GM19397 (cell line): ENCODE measurements around the gene LRIG1.

Source experiments
- ATAC-seq: cut with Tn5 transposase; IDR thresholded peaks from one replicate; pipeline ENCODE4 v1.9.1; 2021; ENCODE audit warnings: mild to moderate bottlenecking, moderate library complexity; ENCODE audit not compliant: unreplicated experiment

The LRIG1 gene

DNA sequence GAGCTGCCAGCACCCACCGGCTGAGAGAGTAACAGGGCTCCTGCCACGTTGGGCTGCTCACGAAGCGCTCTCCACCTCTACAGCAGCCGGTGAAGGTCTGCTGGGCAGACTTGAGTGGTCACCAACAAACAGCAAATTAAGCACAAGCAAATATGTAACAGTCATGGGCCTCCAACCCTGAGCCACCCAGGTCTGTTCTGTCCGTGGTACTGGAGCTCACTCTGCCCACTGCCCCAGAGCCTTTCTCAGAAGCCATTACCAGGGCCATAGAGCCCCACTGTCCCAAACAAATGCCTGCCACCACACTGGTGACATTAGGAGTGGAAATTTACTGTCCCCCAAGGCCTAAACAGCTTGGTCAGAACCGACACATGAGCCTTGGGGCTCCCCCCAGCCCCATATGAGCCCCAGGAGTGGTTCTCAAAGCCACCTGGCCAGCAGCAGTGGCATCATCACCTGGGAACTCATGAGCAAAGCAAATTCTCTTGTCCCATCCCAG, 56.6 kb downstream of the LRIG1 start:
- no peak for ATAC-seq

DNA sequence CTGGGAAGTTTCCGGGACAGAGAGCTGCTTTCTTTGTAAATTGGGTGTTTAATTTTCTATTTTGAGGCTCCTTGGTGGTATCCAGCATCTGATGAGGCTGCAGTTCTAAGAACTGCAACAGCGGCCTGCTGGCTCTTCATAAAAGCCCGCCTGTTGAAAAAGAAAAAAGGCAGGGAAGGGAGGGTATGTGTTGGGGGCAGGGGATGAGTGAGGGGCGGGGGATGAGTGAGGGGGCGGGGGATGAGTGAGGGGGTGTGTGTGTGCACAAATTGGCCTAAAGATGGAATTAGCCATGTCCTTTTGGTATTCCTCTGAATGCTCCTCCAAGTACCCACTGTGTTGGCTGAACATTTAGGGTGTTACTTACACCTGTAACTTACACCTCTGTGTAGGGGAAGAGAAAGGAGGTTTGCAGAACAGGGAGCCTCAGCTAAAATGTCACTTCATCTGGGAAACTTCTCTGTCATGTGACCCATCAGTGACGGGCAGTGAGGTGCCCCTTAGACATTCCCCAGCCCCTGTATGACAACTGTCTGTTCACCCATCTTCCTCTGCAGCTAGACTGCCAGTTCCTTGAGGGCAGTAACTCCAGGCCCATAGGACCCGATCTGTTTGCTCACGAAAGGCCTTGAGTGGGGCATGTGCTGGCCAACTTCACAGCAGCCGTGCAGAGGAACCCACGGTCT, 57.6 kb downstream of the LRIG1 start:
- no peak for ATAC-seq

DNA sequence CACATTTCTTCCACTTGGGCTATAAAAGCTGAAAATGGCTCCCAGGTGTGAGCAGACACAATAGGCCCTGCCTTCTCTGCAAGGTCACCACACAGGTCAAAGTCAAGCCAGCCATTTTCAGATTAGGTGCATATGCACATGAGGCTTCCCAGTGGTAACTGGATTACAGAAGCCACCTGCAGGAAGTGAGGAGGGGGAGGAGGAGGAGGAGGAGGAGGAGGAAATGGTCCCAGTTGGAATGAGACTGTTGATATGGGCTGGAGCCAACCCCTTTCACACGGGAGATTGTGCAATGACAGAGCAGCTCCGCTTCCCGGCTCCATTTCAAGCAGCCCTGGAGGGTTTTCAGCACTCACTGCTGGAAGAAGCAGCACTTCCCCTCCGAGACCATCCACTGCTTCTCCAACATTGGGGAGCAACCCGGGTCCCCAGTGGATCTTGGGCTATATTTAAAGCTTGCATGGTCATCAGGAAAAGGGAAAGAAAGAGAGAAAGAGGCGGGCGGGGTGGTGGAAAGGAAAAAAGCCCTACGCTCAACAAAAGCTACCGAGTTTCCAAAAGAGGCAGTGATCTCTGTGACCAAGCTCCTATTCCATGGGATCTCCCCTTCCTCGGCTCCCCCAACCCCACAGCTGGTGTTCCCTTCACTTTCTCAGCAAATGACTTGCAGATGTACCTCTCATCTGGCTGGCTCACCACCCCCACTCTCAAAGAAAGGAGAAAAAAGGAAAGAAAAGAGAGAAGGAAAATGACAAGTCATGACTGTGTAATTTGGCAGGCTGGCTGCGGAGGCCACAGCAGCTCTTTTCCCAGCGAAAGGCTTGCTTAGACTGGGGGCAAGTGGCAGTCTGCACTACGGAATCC, 58.3 kb downstream of the LRIG1 start:
- ATAC-seq: no peak

DNA sequence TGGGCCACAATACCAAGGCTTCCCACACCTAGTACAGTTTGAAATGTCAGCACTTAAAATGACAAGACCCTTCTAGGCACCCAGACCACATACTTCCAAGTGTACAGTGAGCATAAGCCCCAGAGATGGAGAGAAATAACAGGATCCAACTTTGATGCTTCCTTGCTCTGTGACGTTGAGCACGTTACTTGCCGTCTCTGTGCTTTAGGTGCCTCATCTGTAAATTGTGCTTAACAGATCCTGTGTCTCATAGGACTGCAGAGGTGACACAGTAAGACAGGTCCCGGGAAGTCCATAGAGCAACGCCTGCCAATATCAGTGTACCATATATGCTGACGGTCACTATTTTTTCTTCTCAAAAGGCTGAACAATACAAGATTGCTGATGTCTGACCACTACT, 59.1 kb downstream of the LRIG1 start:
- ATAC-seq: no peak

DNA sequence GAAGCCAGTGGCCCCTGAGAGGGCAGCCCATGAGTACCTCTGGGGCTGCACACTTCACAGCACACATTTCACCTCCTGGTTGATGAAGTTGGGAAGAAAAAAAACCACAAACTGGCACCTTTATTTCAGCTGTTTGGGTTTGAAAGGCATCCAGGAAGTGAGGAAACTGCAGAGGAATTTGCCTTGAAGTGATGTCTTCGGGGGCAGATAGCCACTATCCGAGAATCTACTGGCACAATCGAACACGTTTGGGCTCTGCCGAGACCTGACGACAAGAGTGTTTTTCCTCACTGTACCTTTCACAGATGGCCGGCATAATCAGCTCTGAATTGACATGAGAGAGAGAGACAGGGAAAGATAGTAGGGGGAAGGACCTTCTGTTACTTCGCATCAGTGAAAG, 59.7 kb downstream of the LRIG1 start:
- no peak for ATAC-seq

DNA sequence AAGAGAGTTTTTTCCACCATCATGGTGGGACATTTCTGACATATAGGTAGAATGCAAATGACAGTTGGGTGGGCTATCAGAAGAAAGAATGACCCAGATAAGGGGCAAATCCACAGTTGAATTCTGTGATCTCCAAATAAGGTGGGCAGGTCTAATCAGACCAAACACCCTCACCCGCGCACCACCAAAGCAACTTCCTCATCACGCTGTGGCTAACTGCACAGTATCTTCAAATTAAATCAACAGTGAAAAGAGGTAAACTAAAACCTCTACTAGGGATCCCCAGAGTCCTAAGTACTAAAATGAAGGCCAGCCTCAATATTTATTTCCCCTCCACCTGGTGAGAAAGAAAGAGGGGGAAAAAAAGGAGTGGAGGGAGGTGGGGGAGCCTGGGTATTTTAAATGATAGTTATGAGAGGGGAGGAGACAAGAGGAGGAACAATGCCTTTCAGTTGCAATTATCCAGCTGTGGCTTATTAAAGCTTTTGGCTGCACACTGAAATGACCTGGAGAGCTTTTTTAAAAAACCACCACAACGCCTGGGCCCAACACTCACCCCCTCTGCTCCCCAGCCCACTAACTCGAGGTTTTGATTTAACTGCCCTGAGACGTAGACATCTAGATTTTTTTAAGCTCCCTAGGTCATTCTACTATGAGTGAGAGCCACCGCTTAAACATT, 61.0 kb downstream of the LRIG1 start:
- ATAC-seq: no peak

DNA sequence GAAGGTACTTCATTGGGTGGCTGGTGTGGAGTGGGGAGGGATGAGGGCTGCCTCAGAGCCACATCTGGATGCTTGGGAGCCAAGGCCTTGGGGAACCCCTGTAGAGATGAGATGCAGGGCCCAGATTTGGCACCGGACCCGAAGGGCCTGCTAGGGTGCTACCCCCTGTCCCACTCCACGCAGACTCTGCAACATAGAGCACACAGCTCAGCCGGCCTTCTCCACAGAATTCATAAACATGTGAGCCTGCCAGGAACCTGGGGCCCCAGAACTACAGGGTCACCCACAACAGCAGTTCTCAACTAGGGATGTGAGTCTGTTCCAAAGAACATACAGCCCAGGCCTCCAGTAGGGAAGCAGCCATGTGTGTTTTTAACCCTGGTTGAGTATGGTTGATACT, 62.8 kb downstream of the LRIG1 start:
- ATAC-seq: no peak

DNA sequence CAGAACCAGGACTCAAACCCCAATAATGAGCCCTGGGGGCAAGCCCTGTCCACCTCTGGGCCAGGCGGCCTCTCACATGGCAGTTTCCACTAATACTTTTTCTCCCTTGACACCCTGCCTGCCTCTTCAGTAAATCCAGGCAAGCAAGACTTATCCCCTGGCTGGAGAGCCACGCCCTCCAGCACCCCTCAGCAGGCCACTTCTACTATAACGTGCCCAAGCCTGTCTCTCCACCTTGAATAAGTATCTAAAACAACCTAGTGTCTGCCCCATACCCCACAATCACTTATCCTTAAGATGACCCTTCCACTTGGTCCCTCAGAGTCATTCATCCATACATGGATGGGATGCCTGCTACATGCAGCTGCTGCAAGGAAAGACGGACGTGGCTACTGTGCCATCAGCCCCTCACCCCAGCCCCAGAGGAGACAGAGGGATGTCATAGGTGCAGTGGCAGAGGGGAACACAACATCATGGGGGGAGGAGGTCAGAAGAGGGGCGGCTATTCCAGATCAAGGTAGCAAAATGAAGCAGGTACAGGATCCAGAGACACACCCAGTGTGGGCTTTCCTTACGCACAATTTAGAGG, 63.4 kb downstream of the LRIG1 start:
- ATAC-seq: no peak

DNA sequence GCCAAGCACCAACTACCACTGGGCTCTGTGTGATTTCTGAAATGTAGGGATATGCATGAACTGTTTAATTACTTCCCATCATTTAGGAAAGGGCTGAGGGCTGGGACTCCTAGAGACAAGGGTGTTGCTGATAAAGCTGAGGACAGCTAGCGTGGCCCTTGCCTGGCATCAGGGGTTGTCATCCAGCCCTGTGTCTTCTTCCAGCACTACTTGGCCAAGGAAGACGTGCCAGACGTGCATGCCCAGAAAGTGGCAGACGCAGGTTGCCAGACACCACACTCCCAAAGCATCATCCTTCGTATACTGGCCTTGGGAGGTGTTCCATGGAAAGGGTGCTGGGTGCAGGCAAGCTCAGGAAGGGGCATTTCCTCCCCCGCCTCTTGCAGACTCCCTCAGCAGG, 64.8 kb downstream of the LRIG1 start:
- ATAC-seq: no peak

DNA sequence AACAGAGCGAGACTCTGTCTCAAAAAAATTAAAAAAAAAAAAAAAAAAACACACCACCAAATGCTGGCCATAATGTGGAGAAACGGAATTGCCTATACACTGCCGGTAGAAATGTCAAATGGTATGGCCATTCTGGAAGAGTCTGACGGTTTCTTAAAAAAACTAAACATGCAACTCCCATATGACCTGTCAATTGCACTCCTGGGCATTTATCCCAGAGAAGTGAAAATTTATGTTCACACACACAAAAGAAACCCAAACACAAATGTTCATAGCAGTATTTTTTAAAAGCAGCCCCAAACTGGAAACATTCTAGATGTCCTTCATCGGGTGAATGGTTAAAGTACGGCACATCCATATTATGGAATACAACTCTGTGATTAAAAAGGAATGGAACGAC, 66.1 kb downstream of the LRIG1 start:
- ATAC-seq: no peak

DNA sequence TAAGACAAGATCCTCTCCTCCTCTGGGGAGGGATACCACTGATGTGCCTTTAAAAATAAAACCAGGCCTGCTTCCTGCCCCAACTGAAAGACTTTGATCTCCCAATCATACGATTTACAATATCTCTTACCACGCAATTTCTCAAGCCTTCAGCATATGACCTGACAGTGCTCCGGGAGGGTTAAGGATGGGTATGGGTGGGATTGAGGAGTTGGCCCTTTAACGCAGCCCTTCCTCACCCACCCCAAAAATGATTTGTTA, 67.4 kb downstream of the LRIG1 start:
- ATAC-seq: no peak

DNA sequence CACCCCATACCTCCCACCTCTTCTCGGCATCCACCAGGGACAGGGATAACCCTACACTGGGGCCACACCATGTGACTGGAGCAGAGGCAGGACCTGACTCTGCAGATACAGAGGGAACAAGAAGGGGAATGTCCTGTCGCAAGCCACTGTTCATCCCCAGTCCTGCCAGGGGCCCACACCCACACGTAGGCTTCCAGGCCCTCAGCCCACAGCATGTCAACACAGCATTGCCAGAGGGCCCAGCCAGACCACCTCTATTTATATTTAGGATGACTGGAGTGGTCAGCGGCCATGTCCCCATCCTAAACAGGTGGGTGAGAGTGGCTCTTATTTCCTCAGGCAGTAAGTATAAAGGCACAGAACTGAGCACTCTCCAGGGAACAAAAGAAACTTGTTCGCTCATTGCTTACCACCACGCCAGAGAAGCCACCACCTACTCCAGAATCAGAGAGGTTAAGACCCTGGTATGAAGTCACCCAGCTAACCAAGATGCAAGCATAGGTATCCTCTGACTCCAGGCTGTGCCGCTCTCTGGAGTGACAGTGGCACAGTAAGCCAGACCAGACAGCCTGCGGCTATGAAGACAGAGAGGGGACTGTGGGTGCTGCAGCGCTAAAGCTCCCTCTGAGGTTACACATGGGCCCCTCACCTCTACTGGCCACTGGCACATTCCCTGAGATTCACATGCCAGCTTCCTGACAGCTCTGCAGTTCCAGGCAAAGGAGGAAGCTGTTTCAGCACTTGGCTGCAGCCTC, 67.9 kb downstream of the LRIG1 start:
- no peak for ATAC-seq

DNA sequence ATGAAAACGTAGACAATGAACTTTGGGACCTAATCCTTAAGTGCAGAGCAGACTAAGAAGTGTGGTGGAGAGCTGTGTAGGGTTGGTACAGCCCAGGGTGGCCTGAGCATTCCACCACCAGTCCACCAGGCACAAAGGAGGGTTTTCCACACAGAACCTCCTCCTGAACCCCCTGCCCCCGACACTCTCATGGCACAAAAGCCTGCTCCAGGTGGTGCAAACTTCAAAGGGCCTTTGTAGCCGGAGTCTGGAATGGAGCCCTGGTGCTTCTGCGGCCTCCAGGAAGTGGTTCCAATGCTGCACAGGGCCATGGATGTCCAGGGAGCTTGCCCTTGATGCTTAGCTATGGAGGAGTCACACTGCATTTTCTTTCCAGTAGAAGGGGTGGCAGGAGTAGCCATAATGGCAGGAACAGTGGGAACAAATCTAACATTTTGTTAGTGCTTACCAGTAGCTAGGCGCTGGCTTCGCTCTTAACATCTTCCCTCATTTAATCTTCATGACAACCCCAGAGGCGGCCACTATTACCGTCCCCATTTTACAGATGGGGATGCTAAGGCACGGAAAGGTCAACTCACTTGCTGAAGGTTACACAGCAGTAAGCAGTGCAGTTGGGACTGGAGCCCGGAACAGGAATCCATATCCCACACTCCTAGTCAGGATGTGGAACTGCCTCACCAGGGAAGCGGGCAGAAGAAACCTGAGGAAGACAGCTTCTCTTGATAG, 68.6 kb downstream of the LRIG1 start:
- ATAC-seq: no peak

DNA sequence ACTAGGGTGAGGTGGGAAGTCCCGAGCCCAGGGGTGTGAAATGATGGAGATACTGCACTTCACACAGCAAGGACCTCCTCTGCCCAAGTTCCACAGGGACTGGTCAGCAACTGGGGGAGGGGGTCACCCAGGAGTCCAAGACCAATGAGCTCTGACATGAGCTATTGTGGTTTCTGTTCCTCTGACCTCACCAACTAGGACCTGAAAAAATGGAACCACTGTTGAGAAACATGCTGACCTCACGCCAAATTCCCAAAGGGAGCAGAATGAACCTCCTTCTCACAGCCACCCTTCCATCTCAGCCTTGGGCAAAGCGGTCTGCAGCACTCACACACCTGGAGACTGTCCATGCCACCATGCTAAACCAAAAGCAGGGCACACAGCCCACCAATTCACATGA, 69.3 kb downstream of the LRIG1 start:
- no peak for ATAC-seq

DNA sequence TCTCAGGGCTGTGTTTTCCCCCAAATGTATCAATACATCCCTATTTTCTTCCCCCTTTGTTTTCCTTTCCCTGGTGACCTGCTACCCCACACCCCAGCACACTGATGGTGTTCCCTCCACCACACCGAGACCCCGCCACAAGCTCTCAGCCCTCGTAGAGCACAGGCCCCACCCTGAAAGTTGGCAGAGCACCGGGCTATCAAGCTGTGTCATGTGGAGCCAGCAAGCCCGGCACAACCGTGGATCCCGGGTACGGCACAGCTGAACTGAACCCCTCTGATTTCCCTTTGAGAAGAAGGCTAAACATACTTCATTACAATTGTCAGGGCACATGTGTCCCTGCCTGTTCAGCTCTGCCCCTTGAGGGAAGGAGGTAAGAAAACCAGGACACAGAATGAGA, 69.9 kb downstream of the LRIG1 start:
- ATAC-seq: no peak

DNA sequence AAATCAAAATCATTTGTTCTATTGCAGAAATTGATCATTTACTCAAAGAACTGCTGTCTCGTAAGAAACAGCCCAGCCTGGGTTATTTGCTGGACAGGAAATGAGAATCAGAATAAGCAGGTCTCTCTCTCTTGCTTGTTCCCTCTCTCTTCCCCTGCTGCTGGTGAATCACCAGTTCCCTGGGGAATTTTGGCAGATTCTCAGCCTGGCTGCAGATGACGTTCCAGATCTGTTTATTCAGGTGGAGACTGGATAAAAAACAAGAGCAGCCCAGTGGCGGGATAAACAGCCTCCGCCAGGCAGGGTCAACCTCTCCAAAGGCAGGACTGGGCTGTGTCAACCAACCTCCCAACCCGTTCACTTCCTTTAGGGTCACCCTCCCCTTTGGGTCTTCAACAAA, 72.1 kb downstream of the LRIG1 start:
- no peak for ATAC-seq

DNA sequence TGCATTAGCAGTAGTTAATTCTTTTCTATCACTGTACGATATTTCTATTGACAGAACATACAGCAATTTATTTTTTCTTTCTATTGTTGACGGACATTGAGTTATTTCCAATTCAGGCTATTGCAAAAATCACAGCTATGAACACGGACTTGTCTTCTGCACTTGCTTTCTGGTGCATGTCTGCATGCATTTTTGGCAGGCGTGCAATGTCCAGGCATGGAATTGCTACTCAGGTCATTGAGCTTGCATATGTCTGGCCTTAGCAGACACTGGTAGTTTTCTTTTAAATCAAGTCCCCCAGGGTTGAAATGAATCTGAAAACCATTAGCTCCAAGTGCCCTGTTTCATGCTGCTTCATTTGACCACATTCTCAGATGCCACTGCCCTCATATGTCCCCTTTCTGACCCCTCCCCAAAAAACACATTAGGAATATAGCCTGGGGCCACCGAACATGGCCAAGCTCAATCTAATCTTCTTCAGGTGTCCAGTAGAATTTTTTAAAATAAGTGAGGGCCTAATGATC, 72.8 kb downstream of the LRIG1 start:
- ATAC-seq: no peak

DNA sequence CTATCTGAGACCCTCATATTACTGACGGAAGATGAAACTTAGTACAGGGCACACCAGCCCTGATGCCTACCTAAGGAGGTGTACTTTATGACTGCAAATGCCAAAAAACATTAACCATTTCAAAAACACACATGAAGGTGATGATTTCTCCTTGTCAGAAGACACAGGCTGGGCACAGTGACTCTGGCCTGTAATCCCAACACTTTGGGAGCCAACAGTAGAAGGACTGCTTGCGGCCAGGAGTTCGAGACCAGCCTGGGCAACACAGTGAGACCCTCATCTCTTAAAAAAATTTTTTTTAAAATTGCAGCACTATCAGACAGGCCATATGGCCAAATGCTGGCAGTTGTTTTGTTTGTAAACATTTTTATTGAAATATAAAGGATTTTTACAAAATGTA, 73.5 kb downstream of the LRIG1 start:
- no peak for ATAC-seq

DNA sequence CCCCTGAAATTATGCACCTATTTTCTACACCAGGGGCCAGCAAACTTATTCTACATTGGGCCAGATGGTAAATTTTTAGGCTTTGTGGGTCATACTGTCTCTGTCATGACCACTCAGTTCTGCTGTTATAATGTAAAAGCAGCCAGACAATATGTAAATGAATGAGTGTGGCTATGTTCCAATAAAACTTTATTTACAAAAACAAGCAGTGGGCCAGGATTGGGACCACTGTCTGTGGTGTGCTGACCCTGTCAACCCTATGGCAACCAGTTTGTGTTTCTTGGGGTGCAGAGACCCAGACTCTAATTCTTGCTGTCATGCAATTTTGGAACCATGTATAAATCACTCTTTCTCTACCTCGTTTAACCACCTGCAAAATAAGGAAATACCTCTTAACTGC, 74.7 kb downstream of the LRIG1 start:
- ATAC-seq: no peak

DNA sequence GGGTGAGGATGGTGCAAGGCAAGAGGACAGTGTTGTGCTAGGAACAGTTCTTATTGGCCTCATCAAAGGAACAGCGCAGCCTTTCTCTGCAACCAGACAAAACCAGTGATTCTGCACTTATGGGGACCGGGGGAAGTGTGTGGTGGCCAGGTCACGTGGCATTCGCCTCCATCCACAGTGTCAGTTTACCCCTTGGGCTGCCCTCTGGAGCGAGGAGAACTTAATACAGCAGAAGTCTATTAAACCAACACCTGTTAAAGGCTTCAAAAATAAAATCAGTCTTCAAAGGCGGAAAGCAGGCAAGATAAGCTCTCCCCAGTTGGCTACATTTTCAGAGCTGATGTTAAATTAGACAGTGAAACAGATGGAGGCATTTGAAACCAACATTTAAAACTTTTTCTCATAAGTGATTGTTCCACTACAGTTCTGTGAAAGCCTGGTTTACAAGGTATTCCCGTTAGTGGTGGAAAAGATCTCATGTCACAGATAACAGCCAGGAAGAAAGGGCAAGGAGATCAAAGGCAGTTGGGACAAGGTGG, 75.2 kb downstream of the LRIG1 start:
- no peak for ATAC-seq
